Testis (tissue), 3 donors: Measurements from ENCODE around the gene ABHD12. TPM values are rescaled to one million over a fixed set of nuclear protein-coding genes. Genes with fewer than 3 reads are reported as not detected.

Experiments
- DNase-seq: peaks from one replicate; pipeline ENCODE4 v3.0.0-alpha.2; 2019
- H3K27ac ChIP-seq, 2 donors: fragments of 200-600 bp; sonication (generic); one replicate each; pipeline ENCODE4 v1.5.1; 2019
- H3K27me3 ChIP-seq: fragments of 200-600 bp; sonication (generic); one replicate; pipeline ENCODE4 v1.5.1; 2019
- H3K36me3 ChIP-seq: fragments of 200-600 bp; sonication (generic); one replicate; pipeline ENCODE4 v1.5.1; 2017; ENCODE audit warnings: low read depth; ENCODE audit errors: missing control alignments
- H3K4me1 ChIP-seq: fragments of 200-600 bp; sonication (generic); one replicate; pipeline ENCODE4 v1.5.1; 2019
- H3K4me3 ChIP-seq, 2 donors: fragments of 200-600 bp; sonication (generic); one replicate each; pipeline ENCODE4 v1.5.1; 2017 to 2019
- H3K9me3 ChIP-seq: fragments of 200-600 bp; sonication (generic); one replicate; pipeline ENCODE4 v1.5.1; 2017
- POLR2A ChIP-seq: fragments of 450-650 bp; IDR thresholded peaks from one replicate; pipeline ENCODE4 v1.6.1; 2017; ENCODE audit warnings: antibody characterized with exemption, mild to moderate bottlenecking, moderate library complexity
- WGBS, 2 donors: methylation state at CpG; one replicate each; pipeline ENCODE4 v1.1.5; 2018; 5-methylcytosine and 5-hydroxymethylcytosine counted together
- intact Hi-C: fragments of 100-400 bp; cut with DNase I; formaldehyde crosslinking; loops from one replicate; pipeline ENCODE4 v1.15.1; 2023; ENCODE audit warnings: low total_unique reads
- polyA plus RNA-seq: library from polyadenylated mRNA; stranded (reverse); fragments of 350-450 nt; fragmentation: Illumina TruSeq; extraction: RNeasy Lipid Tissue Mini Kit (QIAGEN cat#74804); gene quantifications from one replicate; pipeline ENCODE4 v1.2.3, GENCODE V29; 2014; ENCODE audit warnings: low read depth, low replicate concordance; ENCODE audit not compliant: insufficient read depth
- total RNA-seq, 2 donors: library from RNA; depleted of rRNA; stranded (reverse); fragments of >200 nt; gene quantifications; one replicate each; pipeline ENCODE4 v1.2.3, GENCODE V29; 2016
- TF ChIP-seq, protein P1 (sequence below), 3 experiments: fragments of 450-650 bp in 2 of 3; fragments of 200-600 bp in 1 of 3; sonication (generic) in 1 of 3; IDR thresholded peaks; one replicate each; pipeline ENCODE4 v1.5.1; 2016 to 2019; ENCODE audit warnings: antibody characterized with exemption in 3 of 3, mild to moderate bottlenecking in 2 of 3, moderate library complexity in 1 of 3

ABHD12 gene
- total and polyA plus RNA-seq, 3 donors from 2014 or later = 40.8 to 51.5 (median 47.5) TPM

DNA sequence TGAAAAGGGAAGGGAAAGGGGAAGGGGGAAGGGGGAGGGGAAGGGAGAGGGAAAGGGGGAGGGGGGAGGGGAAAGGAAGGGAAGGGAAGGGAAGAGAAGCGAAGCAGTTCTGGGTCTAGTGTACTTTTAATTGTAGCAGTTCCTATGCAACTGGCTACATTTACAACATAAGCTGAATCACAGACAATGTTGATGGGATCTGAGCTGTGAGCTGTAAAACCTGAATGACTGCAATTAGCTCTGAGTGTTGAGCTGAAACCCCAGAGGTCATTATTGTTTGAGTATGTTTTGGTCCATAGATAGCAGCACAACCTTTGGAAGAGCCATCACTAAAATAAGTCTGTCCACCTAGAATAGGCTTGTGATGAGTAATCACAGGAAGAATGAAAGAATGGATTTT is 7.2 kb upstream of the ABHD12 start:
- H3K9me3 ChIP-seq = no peaks in the 10 kb centered on the region
- intact Hi-C loops = loop anchor here (10.0 kb wide), 1 partner anchor 103 kb away; no protein-coding TSS in a partner anchor
- DNase-seq = no peak
- H3K27me3 ChIP-seq = no peaks in the 10 kb centered on the region
- TF ChIP-seq POLR2A = no peak
- TF ChIP-seq, protein P1, sequence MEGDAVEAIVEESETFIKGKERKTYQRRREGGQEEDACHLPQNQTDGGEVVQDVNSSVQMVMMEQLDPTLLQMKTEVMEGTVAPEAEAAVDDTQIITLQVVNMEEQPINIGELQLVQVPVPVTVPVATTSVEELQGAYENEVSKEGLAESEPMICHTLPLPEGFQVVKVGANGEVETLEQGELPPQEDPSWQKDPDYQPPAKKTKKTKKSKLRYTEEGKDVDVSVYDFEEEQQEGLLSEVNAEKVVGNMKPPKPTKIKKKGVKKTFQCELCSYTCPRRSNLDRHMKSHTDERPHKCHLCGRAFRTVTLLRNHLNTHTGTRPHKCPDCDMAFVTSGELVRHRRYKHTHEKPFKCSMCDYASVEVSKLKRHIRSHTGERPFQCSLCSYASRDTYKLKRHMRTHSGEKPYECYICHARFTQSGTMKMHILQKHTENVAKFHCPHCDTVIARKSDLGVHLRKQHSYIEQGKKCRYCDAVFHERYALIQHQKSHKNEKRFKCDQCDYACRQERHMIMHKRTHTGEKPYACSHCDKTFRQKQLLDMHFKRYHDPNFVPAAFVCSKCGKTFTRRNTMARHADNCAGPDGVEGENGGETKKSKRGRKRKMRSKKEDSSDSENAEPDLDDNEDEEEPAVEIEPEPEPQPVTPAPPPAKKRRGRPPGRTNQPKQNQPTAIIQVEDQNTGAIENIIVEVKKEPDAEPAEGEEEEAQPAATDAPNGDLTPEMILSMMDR (IDR thresholded peaks at IDR 0.05) = no peak
- no peaks in the 10 kb centered on the region for H3K4me1 ChIP-seq
- no peak overlapping the region for H3K27ac ChIP-seq
- H3K4me3 ChIP-seq = no peak overlapping the region
- 30 to 61% methylated on average over 1 of the region's 1 CpG for WGBS, 2 donors
- no peaks in the 10 kb centered on the region for H3K36me3 ChIP-seq

DNA sequence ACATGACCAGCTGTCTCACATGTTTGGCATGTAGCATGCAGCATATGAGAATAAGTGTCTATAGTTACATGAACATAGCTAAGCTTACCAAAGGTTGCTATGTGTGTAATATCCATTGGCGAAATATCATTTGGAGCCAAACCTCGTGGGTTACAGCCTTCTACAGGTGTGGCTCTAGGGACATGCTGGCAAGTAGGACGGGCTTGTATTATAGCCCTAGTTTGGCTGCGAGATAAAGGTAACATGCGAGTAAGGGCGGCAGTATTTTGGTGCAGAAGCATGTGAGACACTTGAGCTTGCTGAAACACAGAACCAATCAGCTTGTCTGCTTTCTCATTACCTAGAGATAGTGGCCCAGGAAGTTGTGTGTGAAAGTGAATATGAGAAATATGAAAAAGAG is 6.5 kb upstream of the ABHD12 start:
- H3K9me3 ChIP-seq = no peaks in the 10 kb centered on the region
- DNase-seq = no peak
- H3K4me1 ChIP-seq = no peaks in the 10 kb centered on the region
- no peak overlapping the region for H3K4me3 ChIP-seq
- no peaks in the 10 kb centered on the region for H3K27me3 ChIP-seq
- intact Hi-C loops = loop anchor here (10.0 kb wide), 1 partner anchor 102 kb away; no protein-coding TSS in a partner anchor
- no peak overlapping the region for H3K27ac ChIP-seq
- no peaks in the 10 kb centered on the region for H3K36me3 ChIP-seq
- 84 to 89% methylated on average over 6 of the region's 6 CpGs for WGBS, 2 donors
- no peak for TF ChIP-seq POLR2A
- TF ChIP-seq, protein P1 (IDR thresholded peaks at IDR 0.05) = no peak

DNA sequence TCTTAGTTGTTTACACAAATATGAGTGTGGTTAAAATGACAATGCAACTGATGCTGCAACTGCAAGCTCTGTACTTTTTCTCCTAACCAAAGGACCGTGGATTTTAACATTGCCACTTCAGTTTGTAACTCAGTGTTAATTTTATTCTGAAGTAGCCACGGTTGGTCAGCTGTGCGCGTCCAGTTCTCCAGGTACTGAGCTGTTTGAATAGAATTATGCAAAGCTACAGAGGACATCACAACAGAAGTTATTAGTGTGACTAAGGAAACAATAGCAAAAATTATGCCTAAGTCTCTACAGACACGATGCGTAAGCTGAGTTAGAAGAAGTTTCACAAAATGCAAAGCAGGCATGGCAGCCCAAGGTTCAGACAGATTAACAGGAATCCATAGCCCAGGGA is 4.4 kb upstream of the ABHD12 start:
- H3K9me3 ChIP-seq = no peaks in the 10 kb centered on the region
- no peak for DNase-seq
- no peak overlapping the region for H3K4me3 ChIP-seq
- 91 to 95% methylated on average over 6 of the region's 6 CpGs for WGBS, 2 donors
- intact Hi-C loops = loop anchor here (10.0 kb wide), 1 partner anchor 100 kb away; no protein-coding TSS in a partner anchor
- H3K4me1 ChIP-seq = no peaks in the 10 kb centered on the region
- H3K36me3 ChIP-seq = no peaks in the 10 kb centered on the region
- TF ChIP-seq, protein P1 (IDR thresholded peaks at IDR 0.05) = no peak
- TF ChIP-seq POLR2A = no peak
- H3K27ac ChIP-seq = no peak overlapping the region
- no peaks in the 10 kb centered on the region for H3K27me3 ChIP-seq

DNA sequence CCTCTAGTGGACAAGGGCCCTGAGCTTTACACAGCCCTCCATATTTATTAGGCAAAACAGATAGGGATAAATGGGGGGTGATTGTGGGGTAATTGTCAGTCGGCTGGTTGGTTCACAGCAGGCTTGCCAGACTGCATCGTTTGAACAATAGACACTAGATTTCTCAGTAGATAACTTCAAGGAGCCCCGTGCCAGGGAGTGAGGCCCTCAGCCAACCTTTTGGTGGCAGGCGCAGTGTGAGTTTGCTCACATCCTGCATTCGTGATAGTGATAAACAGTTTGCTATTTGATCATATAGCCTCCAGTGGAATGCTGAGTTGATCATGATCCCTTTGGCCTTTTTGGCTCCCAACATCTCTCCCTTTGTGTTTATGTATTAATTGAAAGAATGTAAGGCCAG is 3.6 kb upstream of the ABHD12 start:
- no peak for DNase-seq
- TF ChIP-seq, protein P1 (IDR thresholded peaks at IDR 0.05) = no peak
- no peak for TF ChIP-seq POLR2A
- H3K27me3 ChIP-seq = no peaks in the 10 kb centered on the region
- no peak overlapping the region for H3K27ac ChIP-seq
- H3K4me3 ChIP-seq = no peak overlapping the region
- H3K9me3 ChIP-seq = no peaks in the 10 kb centered on the region
- intact Hi-C loops = loop anchor here (10.0 kb wide), 1 partner anchor 99 kb away; no protein-coding TSS in a partner anchor
- no peaks in the 10 kb centered on the region for H3K36me3 ChIP-seq
- peaks cover 3% of the 10 kb centered on the region for H3K4me1 ChIP-seq
- WGBS, 2 donors = 54 to 63% methylated on average over 4 to 5 of the region's 5 CpGs

DNA sequence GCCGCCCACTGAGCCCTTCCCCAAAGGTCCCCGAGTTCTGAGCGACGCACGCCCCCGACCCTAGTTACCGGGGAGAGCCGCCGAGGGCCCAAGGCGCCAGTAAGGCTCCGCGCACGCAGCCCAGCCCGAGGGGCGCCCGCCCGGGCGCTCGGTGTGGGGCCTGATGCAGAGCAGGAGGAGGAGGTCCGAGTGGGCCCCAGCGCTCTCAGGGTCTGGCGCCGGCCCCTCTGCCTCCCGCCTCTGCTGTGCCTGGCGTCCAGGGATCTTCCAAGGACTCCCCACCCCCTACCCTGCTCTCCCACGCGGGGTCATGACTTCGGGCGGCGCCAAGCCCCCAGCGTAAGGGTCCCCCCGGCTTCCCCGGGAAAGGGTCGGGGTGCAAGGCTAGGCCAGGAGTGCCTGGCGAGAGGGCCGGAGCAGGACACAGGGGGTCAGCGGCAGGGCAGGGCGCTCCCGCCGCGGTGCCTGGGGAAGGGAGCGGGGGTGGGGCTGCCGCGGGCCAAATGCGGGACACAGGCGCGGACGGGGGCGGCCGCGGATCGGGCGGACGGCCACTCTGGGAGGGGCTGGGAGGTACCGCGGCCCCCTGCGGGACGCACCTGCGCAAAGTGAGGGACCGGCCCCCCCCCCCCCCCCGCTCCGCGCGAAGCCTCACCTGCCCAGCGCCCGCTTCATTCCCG is 637 bp downstream of the ABHD12 start:
- intact Hi-C loops = loop anchor here (10.0 kb wide), 1 partner anchor 95 kb away; no protein-coding TSS in a partner anchor
- peaks cover 6% of the 10 kb centered on the region for H3K4me1 ChIP-seq
- 0% methylated on average over 56 of the region's 67 CpGs; no CpG with 5 or more reads in 1 of the 2 donors for WGBS, 2 donors

More for the DNA sequence above, 637 bp downstream of the ABHD12 start:
- Histone ChIP-seq H3K4me3 (peak overlapping the region; percentile 74 to 86), H3K27ac (peak overlapping the region; percentile 84 to 86), H3K27me3 (no peaks in the 10 kb centered on the region), H3K36me3 (no peaks in the 10 kb centered on the region), H3K9me3 (no peaks in the 10 kb centered on the region)
- DNase-seq = peak; percentile 43
- no peak for TF ChIP-seq POLR2A
- TF ChIP-seq, protein P1 (IDR thresholded peaks at IDR 0.05) = no peak
